CMK (cell line): Measurements from ENCODE around the gene FOXO4.

Experiments
- DNase-seq: peaks from one replicate; pipeline ENCODE4 v3.0.0-alpha.2; 2010; ENCODE audit warnings: low read depth

FOXO4 gene

GRCh38 chrX:71144651-71145050 lies 49.0 kb downstream of the FOXO4 start, which contains the start of gene NLGN3:
Gene NLGN3, plus strand, starts transcription at chrX:71144841. Its CDS starts 2,909 bp downstream, at chrX:71147750.
- DNase-seq = no peak

GRCh38 chrX:71147496-71148277 lies 52.0 kb downstream of the FOXO4 start:
- DNase-seq = no peak

DNA sequence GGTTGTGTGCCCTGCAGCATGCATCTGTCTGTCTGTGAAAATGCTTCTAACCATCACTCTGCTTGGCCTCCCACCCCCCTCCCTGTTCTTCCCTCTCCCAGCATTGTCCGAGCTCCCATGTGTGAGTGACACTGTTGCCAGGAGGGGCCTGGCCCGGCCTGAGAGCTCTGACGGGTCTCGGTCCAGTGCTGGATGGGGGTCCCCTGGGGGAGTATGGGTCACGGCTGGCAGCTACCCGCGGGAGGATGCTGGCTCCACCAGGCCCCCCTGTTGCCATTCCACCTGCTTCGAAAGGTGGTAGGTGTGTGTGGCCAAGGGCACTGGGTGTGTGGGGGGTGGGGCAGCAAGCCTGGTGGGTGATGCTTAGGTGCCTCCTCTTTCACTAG lies 52.6 kb downstream of the FOXO4 start:
- no peak for DNase-seq

GRCh38 chrX:71151366-71151765 lies 55.7 kb downstream of the FOXO4 start:
- no peak for DNase-seq
